KG1 (cell line): Measurements from ENCODE around the gene NUFIP2.
A peak's percentile ranks its signal among the peaks of the same experiment; 100 is the strongest.
"Not testable (repeated sequence)": the region's sequence is repeated elsewhere in the genome, so short reads cannot be mapped to it uniquely, and the experiment has no call there.

ENCODE experiments used
- DNase-seq: peaks from one replicate; lab custom pipeline; 2025; lab: John Stamatoyannopoulos, UW

NUFIP2 gene

DNA sequence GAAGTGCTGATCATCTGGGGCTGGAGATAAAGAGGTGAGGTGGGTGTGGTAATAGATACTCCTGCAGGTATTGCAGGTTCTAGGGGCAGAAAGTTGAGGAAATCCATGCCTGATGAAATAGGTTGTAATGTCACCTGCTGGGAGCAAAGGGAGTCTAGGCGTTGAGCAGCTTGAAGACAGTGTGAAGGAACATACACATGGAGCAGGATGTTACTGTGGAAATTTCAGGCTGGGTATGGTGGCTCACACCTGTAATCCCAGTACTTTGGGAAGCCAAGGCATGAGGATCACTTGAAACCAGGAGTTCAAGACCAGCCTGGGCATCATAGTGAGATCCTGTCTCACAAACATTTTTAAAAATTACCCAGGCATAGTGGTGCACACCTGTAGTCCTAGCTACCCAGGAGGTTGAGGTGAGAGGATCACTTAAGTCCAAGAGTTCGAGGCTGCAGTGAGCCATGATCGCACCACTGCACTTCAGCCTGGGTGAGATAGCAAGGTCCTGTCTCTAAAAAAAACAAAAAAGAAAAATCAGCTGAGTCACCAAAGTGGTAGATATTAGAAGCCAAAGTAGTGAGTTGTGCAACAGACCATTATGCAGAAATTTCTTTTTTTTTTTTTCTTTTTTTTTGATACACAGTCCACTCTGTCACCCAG lies 56.3 kb downstream of the NUFIP2 start:
- no peak for DNase-seq

DNA sequence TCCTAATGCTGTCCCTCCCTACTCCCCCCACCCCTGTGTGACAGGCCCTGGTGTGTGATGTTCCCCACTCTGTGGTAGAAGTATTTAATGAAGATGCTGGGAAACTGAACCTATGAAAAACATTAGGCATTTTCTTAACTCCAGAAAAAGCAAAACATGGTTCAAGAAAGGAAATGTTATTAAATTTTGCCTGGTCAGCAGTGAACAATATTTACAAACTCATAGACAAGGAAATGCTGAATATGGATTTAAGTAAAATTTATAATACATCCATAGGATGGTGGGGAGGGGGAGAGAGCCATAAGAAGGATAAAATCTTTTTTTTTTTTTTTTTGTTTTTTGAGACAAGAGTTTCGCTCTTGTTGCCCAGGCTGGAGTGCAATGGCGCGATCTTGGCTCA lies 58.0 kb downstream of the NUFIP2 start:
- no peak for DNase-seq

DNA sequence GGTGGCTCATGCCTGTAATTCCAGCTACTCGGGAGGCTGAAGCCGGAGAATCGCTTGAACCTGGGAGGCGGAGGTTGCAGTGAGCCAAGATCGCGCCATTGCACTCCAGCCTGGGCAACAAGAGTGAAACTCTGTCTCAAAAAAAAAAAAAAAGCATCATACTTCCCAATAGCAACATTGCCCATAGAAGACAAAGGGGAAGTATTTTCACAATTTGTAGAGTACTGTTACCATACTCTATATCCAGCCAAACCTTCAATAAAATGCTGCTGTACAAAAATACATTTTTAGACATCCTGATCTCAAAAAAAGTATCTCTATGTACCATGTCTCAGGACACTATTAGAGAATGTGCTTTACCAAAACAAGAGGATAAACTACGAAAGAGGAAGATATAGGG lies 59.0 kb downstream of the NUFIP2 start:
- DNase-seq: not testable (repeated sequence)

DNA sequence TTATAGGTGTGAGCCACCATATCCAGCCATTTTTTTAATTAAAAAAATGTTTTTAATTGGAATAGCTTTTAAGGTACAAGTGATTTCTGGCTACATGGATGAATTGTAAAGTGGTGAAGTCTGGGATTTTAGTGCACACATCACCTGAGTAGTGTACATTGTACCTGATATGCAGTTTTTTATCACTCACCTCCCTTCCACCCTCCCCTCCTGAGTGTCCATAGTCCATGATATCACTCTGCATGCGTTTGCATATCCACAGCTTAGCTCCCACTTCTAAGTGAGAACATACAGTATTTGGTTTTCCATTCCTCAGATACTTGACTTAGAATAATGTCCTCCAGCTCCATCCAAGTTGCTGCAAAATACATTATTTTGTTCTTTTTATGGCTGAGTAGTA lies 60.6 kb downstream of the NUFIP2 start:
- no peak for DNase-seq

DNA sequence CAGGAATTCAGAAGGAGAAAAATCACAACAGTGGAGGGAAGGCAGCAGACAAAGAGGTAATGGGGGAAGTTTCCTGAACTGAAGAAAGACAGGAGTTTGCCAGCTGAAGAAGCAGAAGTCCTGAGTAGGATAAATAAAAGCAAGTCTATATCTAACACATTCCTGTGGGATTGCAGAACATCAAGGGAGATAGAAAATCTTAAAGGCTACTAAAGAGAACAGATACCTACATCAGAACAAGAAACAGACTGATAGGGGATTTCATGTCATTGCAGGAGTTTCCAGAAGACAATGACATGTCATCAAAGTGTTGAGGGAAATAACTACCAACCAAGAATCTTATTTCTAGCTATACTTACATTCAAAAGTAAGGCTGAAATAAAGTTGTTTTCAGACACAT lies 68.6 kb downstream of the NUFIP2 start:
- no peak for DNase-seq

DNA sequence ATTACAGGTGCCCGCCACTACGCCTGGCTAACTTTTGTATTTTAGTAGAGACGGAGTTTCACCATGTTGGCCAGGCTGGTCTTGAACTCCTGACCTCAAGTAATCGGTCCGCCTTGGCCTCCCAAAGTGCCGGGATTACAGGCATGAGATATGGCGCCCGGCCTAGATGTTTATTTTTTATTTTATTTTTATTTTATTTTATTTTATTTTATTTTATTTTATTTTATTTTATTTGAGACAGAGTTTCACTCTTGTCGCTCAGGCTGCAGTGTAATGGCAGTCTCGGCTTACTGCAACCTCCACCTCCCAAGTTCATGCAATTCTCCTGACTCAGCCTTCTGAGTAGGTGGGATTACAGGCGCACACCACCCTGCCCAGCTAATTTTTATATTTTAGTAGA lies 72.6 kb downstream of the NUFIP2 start:
- not testable (repeated sequence) for DNase-seq

DNA sequence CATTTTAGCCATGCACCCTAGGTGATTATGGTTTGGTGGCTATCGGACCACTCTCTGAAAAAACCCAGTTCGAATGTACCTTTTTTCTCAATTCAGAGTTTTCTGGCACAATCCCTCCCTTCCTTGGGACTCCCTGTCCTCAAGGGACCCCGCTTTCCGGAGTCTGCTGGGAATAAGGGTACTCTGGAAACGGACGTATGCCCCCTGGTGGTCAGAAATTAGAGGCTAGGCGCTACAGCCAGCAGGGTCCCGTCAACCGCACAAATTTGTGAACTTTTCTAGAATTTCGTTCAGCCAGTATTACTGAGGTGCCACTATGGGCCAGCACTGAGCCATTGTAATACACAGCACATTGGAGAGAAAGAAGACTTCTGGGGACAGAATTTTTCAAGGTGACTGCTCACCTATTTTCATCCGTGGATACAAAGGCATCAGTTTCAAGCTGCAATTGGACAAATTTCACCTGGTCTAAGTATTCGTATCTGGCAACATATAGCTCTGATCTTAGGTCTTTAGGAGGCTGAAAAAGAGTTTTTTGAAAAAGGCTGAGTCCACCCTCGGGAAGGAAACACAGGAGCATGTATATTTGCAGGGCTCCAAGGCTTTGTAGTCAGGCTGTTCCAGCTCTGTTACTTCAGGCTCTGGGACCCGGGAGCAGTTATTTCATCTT lies 74.4 kb downstream of the NUFIP2 start:
- DNase-seq: peak; percentile 73

DNA sequence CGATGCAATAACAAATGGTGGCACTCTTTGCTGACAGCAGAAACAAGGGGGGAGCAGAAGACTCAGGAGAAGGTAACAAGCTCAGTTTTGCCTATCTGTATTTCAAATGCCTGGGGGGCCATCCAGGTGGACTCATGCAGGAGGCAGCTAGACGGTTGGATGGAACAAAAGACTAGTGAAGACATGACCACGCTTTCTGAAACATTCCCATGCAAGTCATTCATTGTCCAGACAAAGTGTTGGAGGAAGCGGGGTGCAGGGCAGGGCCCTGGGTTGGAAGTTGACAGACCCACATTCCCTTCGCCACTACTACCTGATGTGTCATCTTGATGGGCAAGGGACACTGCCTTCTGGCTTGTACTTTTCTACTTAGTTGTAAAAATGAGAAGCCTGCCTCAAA lies 77.1 kb downstream of the NUFIP2 start:
- DNase-seq: no peak

DNA sequence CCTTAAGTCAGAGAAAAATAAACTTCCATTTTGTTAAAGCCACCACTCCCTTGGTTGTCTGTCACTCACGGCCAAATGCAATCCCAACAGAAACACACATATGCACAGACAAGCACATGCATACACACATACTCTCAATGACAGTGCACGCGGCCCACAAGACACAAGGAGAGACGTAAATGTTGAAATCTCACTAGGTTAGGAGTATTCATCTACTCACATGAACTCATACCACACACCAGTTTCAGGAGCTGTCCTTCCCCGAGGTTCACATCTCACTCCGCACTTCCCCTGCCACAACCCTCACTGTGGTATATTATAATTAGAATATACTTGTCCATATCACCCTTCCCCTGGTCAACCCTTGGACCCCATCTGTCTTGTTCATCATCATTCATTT lies 77.8 kb downstream of the NUFIP2 start:
- no peak for DNase-seq

DNA sequence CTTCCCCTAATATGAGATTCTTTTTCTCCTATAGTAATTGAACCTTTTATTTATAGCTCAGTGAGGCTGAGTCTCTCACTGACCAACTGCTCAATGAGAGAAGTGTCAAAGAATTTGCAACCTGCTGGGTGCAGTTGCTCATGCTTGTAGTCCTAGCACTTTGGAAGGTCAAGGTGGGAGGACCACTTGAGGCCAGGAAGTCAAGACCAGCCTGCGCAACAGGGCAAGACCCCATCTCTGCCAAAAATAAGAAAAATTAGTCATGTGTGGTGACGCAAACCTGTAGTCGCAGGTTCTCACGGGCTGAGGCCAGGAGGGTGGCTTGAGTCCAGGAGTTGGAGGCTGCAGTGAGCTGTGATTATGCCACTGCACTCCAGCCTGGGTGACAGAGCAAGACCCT lies 78.2 kb downstream of the NUFIP2 start:
- no peak for DNase-seq

DNA sequence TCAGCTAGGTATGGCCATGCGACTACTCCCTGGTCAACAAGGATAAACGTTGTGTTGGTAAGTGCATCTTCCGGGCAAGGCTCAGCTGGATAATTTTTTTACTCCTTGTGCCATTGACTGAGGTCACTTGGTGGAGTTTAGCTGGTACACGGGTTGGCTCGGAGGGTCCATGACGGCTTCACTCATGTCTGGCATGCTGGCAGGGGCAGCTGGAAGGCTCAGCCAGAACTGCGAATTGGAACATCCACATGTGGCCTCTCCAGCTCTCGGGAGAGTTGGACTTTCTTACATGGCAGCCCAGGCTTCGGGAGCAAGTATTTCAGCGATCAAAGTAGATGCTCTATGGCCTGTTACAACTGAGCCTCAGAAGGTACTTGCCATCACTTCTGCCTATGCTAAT lies 78.8 kb downstream of the NUFIP2 start:
- DNase-seq: no peak

DNA sequence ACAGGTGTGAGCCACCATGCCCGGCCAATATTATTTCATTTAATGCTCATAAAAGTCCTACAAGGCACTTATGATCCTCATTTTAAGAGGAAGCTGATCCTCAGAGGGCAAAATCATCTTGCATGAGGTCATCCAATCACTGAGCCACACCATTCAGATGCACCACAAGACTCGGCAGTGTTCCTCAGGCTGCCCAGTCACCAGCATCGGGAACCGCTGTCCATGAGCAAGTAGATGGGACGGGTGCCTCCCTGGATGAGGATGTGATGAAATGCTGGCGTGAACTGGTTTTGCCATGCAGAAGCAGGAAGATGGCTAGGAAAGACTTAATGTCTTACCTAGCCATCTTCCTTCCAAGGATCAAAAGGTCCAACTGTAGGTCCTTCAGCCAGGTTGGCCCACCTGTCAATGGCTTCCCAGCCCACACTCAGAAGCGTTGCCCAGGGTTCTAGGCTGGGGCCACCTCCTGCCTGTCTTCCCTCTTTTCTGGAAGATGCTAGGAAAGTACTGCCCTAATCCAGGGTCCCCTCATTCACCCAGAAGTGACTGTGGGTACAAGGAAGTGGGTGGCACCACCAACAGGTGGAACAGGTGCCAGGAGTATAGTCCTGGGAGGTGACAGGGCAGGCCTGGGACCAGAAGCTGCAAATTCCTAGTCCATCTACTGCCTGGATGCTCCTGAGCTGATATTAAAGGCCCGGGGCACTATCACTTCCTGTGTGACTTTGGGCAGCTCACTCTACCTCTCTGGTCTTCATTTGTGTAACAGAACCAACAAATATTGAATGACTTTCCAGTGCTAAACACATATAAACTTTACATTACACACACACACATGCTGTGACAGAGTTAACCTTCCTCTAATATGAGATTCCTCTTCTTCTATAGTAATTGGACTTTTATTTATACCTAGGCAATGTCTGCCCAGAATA lies 79.5 kb downstream of the NUFIP2 start:
- DNase-seq: no peak

DNA sequence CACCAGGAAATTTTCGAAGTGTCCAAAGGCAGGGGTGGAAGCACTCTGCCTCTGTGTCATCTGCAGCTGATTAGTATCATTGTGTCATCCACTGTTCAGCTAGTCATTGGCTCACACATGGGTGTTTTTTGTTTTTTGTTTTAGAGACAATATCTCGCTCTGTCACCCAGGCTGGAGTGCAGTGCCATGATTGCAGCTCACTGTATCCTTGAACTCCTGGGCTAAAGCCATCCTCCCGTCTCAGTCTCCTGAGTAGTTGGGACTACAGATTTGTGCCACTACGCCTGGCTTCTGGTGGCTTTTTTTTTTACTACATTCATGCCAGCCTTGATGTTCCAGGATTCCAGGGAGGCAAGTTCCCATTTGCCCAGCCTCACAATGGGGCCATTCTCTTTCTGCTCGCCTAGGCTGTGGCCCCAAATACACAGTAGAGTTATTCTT lies 81.2 kb downstream of the NUFIP2 start:
- DNase-seq: no peak

DNA sequence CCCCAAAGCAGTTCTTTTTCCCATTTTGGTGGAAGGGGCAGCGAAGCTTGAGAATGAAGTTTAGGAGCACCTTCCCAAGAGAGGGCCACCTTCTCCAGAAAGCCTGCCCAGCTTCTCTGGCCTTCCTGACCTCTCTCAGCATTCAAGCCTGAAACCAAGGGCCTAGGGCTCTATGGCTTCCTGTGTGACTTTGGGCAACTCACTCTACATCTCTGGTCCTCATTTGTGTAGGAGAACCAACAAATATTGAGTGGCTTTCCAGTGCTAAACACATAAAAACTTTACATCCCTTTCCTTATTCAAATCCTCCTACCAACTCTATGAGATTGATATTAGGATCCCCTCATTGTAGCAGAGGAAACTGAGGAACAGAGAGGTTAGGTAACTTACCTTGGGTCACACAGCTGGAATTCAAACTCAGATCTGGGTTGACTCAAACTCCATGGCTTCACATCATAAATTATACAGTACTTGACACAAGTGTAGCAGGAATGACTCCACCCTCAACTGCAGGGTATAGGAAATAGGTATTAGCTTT lies 81.8 kb downstream of the NUFIP2 start:
- DNase-seq: no peak

DNA sequence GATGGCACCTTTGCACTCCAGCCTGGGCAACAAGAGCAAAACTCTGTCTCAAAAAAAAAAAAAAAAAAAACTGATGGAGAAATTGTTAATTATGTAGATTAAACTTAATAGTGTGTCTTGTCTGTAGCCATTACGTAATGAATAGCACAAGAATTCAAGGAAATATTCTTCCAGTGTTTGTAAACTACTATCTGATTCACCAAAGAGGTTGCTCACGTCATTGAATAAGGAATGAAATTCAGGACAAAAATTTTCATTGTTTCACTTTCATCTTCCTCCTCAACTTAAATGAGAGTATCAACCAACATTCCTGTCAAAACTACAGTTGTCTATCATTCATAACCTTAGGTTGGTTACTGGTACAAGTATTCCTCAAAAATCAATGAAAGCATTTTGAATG lies 83.1 kb downstream of the NUFIP2 start:
- DNase-seq: no peak

DNA sequence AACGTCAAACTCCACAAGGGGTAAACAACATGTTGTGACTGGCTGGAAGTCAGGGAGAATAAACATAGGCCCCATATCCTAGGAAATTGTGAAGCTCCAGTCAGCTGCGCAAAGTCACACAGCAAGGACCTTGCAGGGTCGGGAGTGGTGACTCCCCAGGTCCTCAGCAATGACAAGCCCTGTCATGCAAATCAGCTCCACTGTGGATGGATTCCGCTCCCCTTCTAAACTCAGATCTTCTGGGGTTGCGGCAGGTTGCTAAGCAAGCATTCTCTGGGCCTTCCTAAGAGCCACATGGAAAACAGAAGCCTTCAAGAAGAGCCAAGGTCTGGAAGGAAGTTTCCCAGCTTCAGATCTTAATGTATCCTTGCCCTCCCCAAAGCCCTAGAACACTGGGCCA lies 84.9 kb downstream of the NUFIP2 start:
- no peak for DNase-seq

DNA sequence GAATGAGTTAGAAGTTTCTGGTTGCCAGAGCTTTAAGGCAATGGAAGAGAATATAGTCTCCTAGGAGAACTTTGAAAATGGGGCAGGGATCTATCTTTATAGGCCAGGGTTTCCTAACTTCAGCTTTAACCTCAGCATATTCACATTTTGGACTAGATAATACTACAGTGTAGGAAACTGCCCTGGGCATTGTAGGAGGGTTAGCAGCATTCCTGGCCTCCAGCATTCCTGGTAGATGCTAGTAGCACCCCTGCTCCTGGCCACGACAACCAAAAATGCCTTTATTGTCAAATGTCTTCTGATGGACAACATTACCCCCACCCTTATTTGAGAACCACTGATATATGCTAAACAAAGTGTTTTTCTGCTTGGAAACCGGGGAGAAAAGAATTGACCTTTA lies 86.0 kb downstream of the NUFIP2 start:
- no peak for DNase-seq
